ENCODE data around the gene RANBP3.

DNA sequence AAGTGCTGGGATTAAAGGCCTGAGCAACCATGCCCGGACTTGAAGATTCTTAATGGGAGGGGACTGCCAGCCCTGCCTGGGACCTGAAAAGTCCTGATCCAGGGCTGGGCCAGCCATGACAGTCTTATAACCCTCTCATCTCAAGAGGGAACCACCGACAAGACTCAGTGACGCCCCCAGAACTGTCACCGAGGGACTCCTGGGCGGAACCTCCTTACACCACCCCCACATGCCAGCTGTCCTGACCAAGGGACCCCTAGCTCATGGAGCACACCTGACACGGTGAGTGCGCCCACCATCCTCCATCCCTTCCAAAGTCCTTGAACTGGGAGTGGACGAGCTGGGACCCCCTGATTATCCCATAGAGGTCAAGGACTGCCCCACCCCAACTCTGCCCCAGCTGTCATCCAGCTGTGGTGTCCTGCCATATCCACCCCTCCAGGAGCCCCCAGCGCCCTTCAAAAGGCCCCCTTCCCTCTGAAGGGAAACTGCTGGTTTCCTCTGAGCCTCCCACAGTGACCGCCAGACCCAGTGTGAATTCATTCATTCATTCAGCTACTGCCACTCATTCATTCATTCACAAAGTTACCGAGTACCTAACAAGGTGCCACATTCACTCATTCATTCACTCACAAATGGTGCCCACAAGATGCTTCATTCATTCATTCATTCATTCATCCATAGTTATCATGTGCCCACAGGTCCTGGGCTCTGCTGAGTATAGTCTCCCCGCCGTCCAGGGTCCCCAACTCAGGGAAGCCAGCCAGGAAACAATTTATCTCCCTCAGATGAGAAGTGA, 78.0 kb downstream of the RANBP3 start:
- TF ChIP-seq, protein P1, sequence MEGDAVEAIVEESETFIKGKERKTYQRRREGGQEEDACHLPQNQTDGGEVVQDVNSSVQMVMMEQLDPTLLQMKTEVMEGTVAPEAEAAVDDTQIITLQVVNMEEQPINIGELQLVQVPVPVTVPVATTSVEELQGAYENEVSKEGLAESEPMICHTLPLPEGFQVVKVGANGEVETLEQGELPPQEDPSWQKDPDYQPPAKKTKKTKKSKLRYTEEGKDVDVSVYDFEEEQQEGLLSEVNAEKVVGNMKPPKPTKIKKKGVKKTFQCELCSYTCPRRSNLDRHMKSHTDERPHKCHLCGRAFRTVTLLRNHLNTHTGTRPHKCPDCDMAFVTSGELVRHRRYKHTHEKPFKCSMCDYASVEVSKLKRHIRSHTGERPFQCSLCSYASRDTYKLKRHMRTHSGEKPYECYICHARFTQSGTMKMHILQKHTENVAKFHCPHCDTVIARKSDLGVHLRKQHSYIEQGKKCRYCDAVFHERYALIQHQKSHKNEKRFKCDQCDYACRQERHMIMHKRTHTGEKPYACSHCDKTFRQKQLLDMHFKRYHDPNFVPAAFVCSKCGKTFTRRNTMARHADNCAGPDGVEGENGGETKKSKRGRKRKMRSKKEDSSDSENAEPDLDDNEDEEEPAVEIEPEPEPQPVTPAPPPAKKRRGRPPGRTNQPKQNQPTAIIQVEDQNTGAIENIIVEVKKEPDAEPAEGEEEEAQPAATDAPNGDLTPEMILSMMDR (conservative IDR thresholded peaks at IDR 0.05): no peak
- no peak for TF ChIP-seq EZH2 (IDR thresholded peaks at IDR 0.05; ENCODE audit: low read depth)

Measured in PC-9 (cell line).